RWPE2 (cell line): ENCODE results near the gene B3GLCT.

Experiments used
- ATAC-seq: fragments of 200-7000 bp; cut with Tn5 transposase; 3 replicates; pipeline ENCODE4 v1.9.1; 2021; ENCODE audit warnings: low read depth
- DNase-seq: peaks from one replicate; pipeline ENCODE4 v3.0.0-alpha.2; 2020; ENCODE audit warnings: low spot score
- H3K27ac ChIP-seq: fragments of 450-650 bp; 2 replicates; pipeline ENCODE4 v1.5.1; 2017; ENCODE audit warnings: mild to moderate bottlenecking; ENCODE audit not compliant: poor library complexity, severe bottlenecking
- H3K27me3 ChIP-seq: fragments of 250-450 bp; sonication (Bioruptor Pico); 2 replicates; pipeline ENCODE4 v1.5.1; 2021; ENCODE audit warnings: mild to moderate bottlenecking, moderate library complexity; ENCODE audit not compliant: insufficient read depth, poor library complexity, severe bottlenecking
- H3K36me3 ChIP-seq: fragments of 250-450 bp; sonication (Bioruptor Pico); 2 replicates; pipeline ENCODE4 v1.5.1; 2020; ENCODE audit warnings: low read depth, mild to moderate bottlenecking, moderate library complexity
- H3K4me1 ChIP-seq: fragments of 250-450 bp; sonication (Bioruptor Pico); 2 replicates; pipeline ENCODE4 v1.5.1; 2021; ENCODE audit warnings: mild to moderate bottlenecking, moderate library complexity; ENCODE audit not compliant: insufficient read depth, poor library complexity, severe bottlenecking
- H3K4me3 ChIP-seq: fragments of 250-450 bp; sonication (Bioruptor Pico); 2 replicates; pipeline ENCODE4 v1.5.1; 2021; ENCODE audit warnings: mild to moderate bottlenecking, moderate library complexity; ENCODE audit not compliant: severe bottlenecking
- H3K9me3 ChIP-seq: fragments of 250-450 bp; sonication (Bioruptor Pico); 2 replicates; pipeline ENCODE4 v1.5.1; 2021; ENCODE audit warnings: mild to moderate bottlenecking, moderate library complexity; ENCODE audit not compliant: severe bottlenecking
- TF ChIP-seq, protein P1 (sequence below): fragments of 450-650 bp; IDR thresholded peaks from one replicate; pipeline ENCODE4 v1.5.1; 2017; ENCODE audit warnings: mild to moderate bottlenecking, moderate library complexity; ENCODE audit not compliant: poor library complexity, severe bottlenecking

Gene B3GLCT

DNA sequence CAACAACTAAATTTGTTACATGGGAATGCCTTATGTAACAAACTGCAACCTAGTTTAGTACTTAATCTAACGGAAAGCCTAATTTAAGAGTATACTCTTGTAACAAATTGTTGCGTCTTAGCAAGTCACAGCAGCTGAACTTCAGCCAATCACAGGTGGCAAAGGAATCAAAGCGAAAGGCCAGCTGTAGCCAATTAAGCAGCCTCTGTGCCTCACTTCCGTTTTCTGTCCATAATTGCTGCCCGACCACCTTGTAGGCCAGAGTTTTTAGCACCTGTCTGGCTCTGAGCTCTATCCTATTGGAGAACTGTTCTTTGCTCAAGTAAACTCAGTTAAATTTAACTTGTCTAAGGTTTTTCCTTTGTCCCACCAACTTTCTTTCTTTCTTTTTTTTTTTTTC lies 20.0 kb upstream of the B3GLCT start:
- DNase-seq (no peak), ATAC-seq (no peak)
- no peaks in the 10 kb centered on the region for H3K36me3 ChIP-seq
- no peak overlapping the region for H3K27ac ChIP-seq
- H3K9me3 ChIP-seq = no peaks in the 10 kb centered on the region
- H3K4me1 ChIP-seq = no peaks in the 10 kb centered on the region
- H3K27me3 ChIP-seq = no peaks in the 10 kb centered on the region
- no peak overlapping the region for H3K4me3 ChIP-seq
- TF ChIP-seq, protein P1, sequence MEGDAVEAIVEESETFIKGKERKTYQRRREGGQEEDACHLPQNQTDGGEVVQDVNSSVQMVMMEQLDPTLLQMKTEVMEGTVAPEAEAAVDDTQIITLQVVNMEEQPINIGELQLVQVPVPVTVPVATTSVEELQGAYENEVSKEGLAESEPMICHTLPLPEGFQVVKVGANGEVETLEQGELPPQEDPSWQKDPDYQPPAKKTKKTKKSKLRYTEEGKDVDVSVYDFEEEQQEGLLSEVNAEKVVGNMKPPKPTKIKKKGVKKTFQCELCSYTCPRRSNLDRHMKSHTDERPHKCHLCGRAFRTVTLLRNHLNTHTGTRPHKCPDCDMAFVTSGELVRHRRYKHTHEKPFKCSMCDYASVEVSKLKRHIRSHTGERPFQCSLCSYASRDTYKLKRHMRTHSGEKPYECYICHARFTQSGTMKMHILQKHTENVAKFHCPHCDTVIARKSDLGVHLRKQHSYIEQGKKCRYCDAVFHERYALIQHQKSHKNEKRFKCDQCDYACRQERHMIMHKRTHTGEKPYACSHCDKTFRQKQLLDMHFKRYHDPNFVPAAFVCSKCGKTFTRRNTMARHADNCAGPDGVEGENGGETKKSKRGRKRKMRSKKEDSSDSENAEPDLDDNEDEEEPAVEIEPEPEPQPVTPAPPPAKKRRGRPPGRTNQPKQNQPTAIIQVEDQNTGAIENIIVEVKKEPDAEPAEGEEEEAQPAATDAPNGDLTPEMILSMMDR = no peak

GRCh38 chr13:31182987-31183386 lies 16.8 kb upstream of the B3GLCT start:
- TF ChIP-seq, protein P1 = no peak
- no peak overlapping the region for H3K27ac ChIP-seq
- no peak overlapping the region for H3K4me3 ChIP-seq

DNA sequence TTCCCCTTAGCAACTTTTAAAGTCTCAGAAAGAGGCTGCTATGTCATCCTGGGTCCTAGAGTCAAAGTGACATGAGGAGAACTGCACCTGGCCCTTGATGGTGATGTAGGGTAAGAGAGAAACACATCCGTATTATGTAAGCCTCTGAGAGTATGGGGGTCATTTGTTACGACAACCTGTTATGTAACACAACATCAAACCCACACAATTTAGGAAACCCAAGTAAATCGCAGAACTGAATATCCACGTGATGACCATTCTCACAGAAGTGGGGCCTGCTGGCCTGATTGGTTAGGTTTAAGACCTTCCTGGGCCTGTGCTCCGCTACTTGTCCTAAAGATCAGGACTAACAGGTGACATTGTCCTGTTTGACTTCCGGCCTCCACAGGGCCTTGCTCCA lies 15.3 kb upstream of the B3GLCT start:
- H3K4me1 ChIP-seq = no peaks in the 10 kb centered on the region
- H3K27ac ChIP-seq = no peak overlapping the region

More at GRCh38 chr13:31182987-31183386, 16.8 kb upstream of the B3GLCT start:
- Histone ChIP-seq H3K9me3 (no peaks in the 10 kb centered on the region), H3K27me3 (no peaks in the 10 kb centered on the region), H3K36me3 (no peaks in the 10 kb centered on the region), H3K4me1 (no peaks in the 10 kb centered on the region)
- DNase-seq (no peak), ATAC-seq (no peak)

DNA sequence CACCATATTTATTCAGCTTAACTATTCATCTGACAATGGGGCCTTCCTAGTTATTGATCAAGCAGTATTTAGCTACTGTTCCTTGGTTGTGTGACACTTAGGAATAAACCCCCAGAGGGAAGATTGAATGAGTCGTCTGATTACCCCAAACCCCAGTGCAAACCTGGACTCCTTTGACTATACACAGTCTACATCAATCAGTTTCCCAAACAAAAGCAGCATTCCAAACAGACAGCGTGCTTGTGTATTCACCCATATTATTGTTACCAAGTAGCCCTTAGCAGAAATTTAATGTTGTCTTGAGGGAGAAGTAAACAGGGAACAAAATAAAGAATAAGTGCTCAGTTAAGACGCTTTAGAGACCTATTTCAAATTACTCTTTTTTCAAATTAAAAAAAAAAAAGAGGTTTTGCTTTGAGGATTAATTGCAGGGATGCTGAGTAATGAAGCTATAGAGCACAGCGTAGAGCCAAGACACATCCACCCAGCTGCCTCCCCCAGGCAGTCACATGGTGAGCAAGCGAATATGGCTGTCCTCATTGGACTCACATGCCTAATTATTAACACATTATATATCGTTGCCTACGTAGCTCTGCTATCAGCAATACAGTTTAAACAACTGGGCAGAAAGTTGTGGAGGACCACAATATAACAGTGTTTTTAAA lies 14.7 kb upstream of the B3GLCT start:
- no peak for DNase-seq
- TF ChIP-seq, protein P1 = no peak

More for the DNA sequence above, 15.3 kb upstream of the B3GLCT start:
- Histone ChIP-seq H3K36me3 (no peaks in the 10 kb centered on the region), H3K27me3 (no peaks in the 10 kb centered on the region), H3K9me3 (no peaks in the 10 kb centered on the region), H3K4me3 (no peak overlapping the region)
- TF ChIP-seq, protein P1 = no peak
- ATAC-seq (no peak), DNase-seq (no peak)

DNA sequence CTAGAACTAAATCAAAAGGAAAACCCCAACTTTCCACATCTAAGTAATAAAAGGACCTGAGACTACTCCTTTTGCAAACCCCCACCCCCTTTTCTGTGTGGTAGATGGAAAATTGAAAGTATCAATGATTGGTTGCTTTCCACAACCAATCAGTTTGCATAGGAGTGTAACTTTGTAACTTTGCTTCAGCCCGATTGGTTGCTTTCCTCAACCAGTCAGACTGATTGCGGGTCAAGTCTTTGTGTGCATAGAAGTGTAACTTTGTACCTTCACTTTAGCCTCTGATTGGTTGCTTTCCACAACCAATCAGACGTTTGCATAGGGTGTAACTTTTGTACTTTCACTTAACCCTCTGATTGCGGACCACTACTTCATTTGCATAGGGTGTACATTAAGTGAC lies 8.0 kb upstream of the B3GLCT start:
- no peaks in the 10 kb centered on the region for H3K36me3 ChIP-seq
- no peak for ATAC-seq
- H3K27me3 ChIP-seq = no peaks in the 10 kb centered on the region
- no peaks in the 10 kb centered on the region for H3K4me1 ChIP-seq
- TF ChIP-seq, protein P1 = no peak
- no peaks in the 10 kb centered on the region for H3K9me3 ChIP-seq
- H3K27ac ChIP-seq = no peak overlapping the region
- no peak overlapping the region for H3K4me3 ChIP-seq
- no peak for DNase-seq

More for the DNA sequence above, 14.7 kb upstream of the B3GLCT start:
- Histone ChIP-seq H3K4me1 (no peaks in the 10 kb centered on the region), H3K27ac (no peak overlapping the region), H3K36me3 (no peaks in the 10 kb centered on the region), H3K4me3 (no peak overlapping the region), H3K9me3 (no peaks in the 10 kb centered on the region), H3K27me3 (no peaks in the 10 kb centered on the region)
- no peak for ATAC-seq
